MM.1S (cell line): ENCODE data around the gene THOC1.

ENCODE experiments used
- DNase-seq: peaks from one replicate; pipeline ENCODE4 v3.0.0-alpha.2; 2015
- H2AFZ ChIP-seq: fragments of 300-600 bp; sonication (generic); 2 replicates; pipeline ENCODE4 v1.6.0; 2016; ENCODE audit warnings: antibody characterized with exemption, low read length
- H3F3A ChIP-seq: fragments of 300-600 bp; sonication (generic); 2 replicates; pipeline ENCODE4 v1.6.1; 2016; ENCODE audit warnings: mild to moderate bottlenecking, antibody characterized with exemption, low read length, moderate library complexity, mixed read lengths; ENCODE audit not compliant: insufficient read depth
- H3K27ac ChIP-seq: fragments of 300-600 bp; sonication (generic); 2 replicates; pipeline ENCODE4 v1.5.1; 2016; ENCODE audit warnings: mild to moderate bottlenecking, low read length
- H3K27me3 ChIP-seq: fragments of 300-600 bp; sonication (generic); replicated peaks from 2 replicates; pipeline ENCODE4 v1.6.0; 2016; ENCODE audit warnings: low read length; ENCODE audit not compliant: insufficient read depth
- H3K36me3 ChIP-seq: fragments of 300-600 bp; sonication (generic); replicated peaks from 2 replicates; pipeline ENCODE4 v1.6.1; 2016; ENCODE audit warnings: mild to moderate bottlenecking, low read length, mixed read lengths; ENCODE audit not compliant: insufficient read depth
- H3K4me1 ChIP-seq: fragments of 300-600 bp; sonication (generic); 2 replicates; pipeline ENCODE4 v1.6.1; 2016; ENCODE audit warnings: low read length, mixed read lengths
- H3K4me2 ChIP-seq: fragments of 300-600 bp; sonication (generic); 2 replicates; pipeline ENCODE4 v1.6.0; 2016; ENCODE audit warnings: low read depth, low read length
- H3K4me3 ChIP-seq: fragments of 300-600 bp; sonication (generic); 2 replicates; pipeline ENCODE4 v1.5.1; 2016; ENCODE audit warnings: low read length, mixed read lengths
- H3K79me2 ChIP-seq: fragments of 300-600 bp; sonication (generic); 2 replicates; pipeline ENCODE4 v1.6.1; 2016; ENCODE audit warnings: mixed run types, low read length, mixed read lengths
- H3K9ac ChIP-seq: fragments of 300-600 bp; sonication (generic); 2 replicates; pipeline ENCODE4 v1.6.1; 2016; ENCODE audit warnings: low read length, mixed read lengths
- H3K9me2 ChIP-seq: fragments of 300-600 bp; sonication (generic); replicated peaks from 2 replicates; pipeline ENCODE4 v1.6.1; 2016; ENCODE audit warnings: mild to moderate bottlenecking, low read length, mixed read lengths; ENCODE audit not compliant: insufficient read depth
- H3K9me3 ChIP-seq: fragments of 300-600 bp; sonication (generic); replicated peaks from 2 replicates; pipeline ENCODE4 v1.6.1; 2016; ENCODE audit warnings: mild to moderate bottlenecking, low read length, mixed read lengths; ENCODE audit not compliant: insufficient read depth
- H4K20me1 ChIP-seq: fragments of 300-600 bp; sonication (generic); 2 replicates; pipeline ENCODE4 v1.6.1; 2016; ENCODE audit warnings: mild to moderate bottlenecking, low read length, moderate library complexity, mixed read lengths; ENCODE audit not compliant: insufficient read depth
- EZH2 ChIP-seq: fragments of 300-600 bp; sonication (generic); optimal IDR thresholded peaks from 2 replicates; pipeline ENCODE3; 2017; ENCODE audit warnings: low read depth, mild to moderate bottlenecking, antibody characterized with exemption, low read length, mixed read lengths
- EZH2phosphoT487 ChIP-seq: fragments of 300-600 bp; sonication (generic); IDR thresholded peaks from 2 replicates; pipeline ENCODE4 v1.6.1; 2018; ENCODE audit warnings: antibody characterized with exemption, low read length
- TF ChIP-seq, protein P1 (sequence below): fragments of 300-600 bp; sonication (generic); IDR thresholded peaks from 2 replicates; pipeline ENCODE4 v1.5.1; 2016; ENCODE audit warnings: antibody characterized with exemption, low read length, mixed read lengths

Gene THOC1

DNA sequence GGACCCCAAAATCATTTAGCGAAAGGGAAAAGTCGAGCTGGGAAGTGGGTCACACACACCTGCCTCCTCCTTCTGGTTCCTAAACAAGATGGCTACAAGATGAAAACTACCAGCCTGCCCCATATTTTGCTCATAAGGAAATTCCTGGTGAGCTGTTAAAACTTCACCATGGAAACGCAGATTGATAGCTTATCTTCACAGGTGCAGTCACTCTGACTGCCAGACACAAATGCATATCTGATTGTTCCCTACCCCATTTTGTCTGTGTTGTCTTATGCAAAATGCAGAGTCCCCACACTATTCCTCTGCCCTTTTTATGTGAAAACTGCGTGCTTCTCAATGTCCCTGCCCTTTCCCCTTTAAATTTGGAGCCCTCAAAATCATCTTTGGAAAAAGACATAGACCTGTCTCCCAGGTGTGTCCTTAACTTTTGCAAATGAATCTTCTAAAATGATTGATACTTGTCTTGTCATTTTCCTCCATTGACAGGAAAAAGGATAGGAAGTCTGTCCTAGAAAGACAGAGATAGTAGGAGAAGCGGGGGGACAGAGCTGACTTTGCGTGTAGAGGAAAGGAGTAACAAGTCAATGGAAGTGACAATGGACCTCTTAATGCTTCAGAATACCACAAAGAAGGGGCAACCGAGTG, 38.9 kb upstream of the THOC1 start:
- H3K79me2 ChIP-seq = no peaks in the 10 kb centered on the region
- H3K9me3 ChIP-seq = no peaks in the 10 kb centered on the region
- no peaks in the 10 kb centered on the region for H4K20me1 ChIP-seq
- no peaks in the 10 kb centered on the region for H3K9me2 ChIP-seq
- DNase-seq = no peak
- no peaks in the 10 kb centered on the region for H3F3A ChIP-seq
- H3K4me3 ChIP-seq = no peak overlapping the region
- TF ChIP-seq EZH2 (no peak), EZH2phosphoT487 (no peak)
- TF ChIP-seq, protein P1, sequence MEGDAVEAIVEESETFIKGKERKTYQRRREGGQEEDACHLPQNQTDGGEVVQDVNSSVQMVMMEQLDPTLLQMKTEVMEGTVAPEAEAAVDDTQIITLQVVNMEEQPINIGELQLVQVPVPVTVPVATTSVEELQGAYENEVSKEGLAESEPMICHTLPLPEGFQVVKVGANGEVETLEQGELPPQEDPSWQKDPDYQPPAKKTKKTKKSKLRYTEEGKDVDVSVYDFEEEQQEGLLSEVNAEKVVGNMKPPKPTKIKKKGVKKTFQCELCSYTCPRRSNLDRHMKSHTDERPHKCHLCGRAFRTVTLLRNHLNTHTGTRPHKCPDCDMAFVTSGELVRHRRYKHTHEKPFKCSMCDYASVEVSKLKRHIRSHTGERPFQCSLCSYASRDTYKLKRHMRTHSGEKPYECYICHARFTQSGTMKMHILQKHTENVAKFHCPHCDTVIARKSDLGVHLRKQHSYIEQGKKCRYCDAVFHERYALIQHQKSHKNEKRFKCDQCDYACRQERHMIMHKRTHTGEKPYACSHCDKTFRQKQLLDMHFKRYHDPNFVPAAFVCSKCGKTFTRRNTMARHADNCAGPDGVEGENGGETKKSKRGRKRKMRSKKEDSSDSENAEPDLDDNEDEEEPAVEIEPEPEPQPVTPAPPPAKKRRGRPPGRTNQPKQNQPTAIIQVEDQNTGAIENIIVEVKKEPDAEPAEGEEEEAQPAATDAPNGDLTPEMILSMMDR = no peak
- H3K36me3 ChIP-seq = no peaks in the 10 kb centered on the region
- no peak overlapping the region for H3K4me2 ChIP-seq
- H3K27me3 ChIP-seq = no peaks in the 10 kb centered on the region
- H2AFZ ChIP-seq = no peak overlapping the region
- H3K4me1 ChIP-seq = no peaks in the 10 kb centered on the region
- no peak overlapping the region for H3K9ac ChIP-seq
- H3K27ac ChIP-seq = no peak overlapping the region

DNA sequence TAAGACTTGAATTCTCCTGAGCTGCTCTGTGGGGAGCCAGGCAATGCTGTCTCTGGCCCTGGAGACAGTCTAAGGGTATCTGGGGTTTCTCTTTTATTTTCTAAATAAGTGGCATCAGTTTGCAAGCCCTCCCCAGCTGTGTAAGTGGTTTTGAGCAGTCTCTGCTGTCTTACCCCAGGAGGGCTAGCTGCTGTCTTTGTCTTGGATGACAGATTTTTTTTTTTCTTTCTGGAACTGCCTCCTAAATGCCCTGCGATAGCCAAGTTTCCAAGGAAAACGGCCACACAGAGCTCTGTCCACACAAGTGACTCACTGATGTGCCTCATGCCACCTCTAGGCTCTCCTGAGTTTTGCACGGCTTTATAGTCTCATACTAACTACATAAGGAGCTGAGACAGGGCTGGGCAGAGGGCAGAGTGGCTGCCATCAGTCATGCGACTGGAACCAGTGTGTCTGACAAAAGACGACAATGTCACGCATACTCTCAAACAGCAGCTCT, 37.2 kb upstream of the THOC1 start:
- no peak for DNase-seq
- H3K9me3 ChIP-seq = no peaks in the 10 kb centered on the region
- H3K36me3 ChIP-seq = no peaks in the 10 kb centered on the region
- no peak overlapping the region for H3K4me2 ChIP-seq
- H3K4me1 ChIP-seq = no peaks in the 10 kb centered on the region
- TF ChIP-seq EZH2 (no peak), EZH2phosphoT487 (no peak)
- H4K20me1 ChIP-seq = no peaks in the 10 kb centered on the region
- H2AFZ ChIP-seq = no peak overlapping the region
- H3K27ac ChIP-seq = no peak overlapping the region
- H3K4me3 ChIP-seq = no peak overlapping the region
- H3F3A ChIP-seq = no peaks in the 10 kb centered on the region
- H3K9ac ChIP-seq = no peak overlapping the region
- H3K27me3 ChIP-seq = no peaks in the 10 kb centered on the region
- no peaks in the 10 kb centered on the region for H3K79me2 ChIP-seq
- no peaks in the 10 kb centered on the region for H3K9me2 ChIP-seq

DNA sequence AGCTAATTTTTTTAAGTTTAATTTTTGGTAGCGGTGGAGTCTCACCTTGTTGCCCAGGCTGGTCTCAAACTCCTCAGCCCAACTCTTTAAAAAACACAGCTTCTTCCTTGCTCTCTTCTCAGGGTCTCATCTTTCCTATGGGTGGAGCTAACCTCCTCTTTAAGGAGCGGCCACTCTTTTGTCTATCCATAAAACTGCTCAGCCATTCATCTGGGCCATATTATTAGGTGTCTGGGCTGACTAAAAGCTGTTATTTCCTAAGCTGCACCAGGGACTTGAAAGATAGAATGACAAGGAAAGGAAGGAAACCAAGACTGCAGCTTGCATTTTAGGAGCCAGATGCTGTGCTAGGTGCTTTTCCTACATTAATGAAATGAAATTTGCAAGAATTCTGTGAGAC, 35.8 kb upstream of the THOC1 start:
- Histone ChIP-seq H3F3A (no peaks in the 10 kb centered on the region), H3K27me3 (no peaks in the 10 kb centered on the region), H3K4me1 (no peaks in the 10 kb centered on the region), H4K20me1 (no peaks in the 10 kb centered on the region), H3K4me3 (no peak overlapping the region), H2AFZ (no peak overlapping the region), H3K4me2 (no peak overlapping the region), H3K9me3 (no peaks in the 10 kb centered on the region), H3K36me3 (no peaks in the 10 kb centered on the region), H3K79me2 (no peaks in the 10 kb centered on the region), H3K9ac (no peak overlapping the region), H3K9me2 (no peaks in the 10 kb centered on the region), H3K27ac (no peak overlapping the region)
- no peak for DNase-seq
- no peak for TF ChIP-seq EZH2
- TF ChIP-seq, protein P1 = no peak
- TF ChIP-seq EZH2phosphoT487 = no peak

DNA sequence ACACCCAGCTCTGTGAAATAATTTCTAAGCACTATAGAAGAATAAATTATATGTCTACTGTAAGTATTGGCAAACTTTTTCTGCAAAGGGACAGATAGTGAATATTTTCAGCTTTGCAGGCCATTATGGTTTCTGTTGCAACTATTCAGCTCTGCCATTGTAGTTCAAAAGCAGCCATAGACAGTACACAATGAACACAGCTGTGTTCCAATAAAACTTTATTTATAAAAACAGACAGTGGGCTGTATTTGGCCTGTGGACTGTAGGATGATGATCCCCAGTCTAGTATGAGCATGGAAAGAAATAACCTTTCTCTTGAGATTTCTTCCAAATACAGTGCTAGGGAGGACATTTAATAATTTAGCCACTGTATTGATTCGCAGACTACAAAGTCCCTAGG, 35.2 kb upstream of the THOC1 start:
- Histone ChIP-seq H3K36me3 (no peaks in the 10 kb centered on the region), H3F3A (no peaks in the 10 kb centered on the region), H3K27ac (no peak overlapping the region), H3K9ac (no peak overlapping the region), H4K20me1 (no peaks in the 10 kb centered on the region), H3K9me3 (no peaks in the 10 kb centered on the region), H3K4me2 (no peak overlapping the region), H3K27me3 (no peaks in the 10 kb centered on the region), H3K9me2 (no peaks in the 10 kb centered on the region), H3K4me3 (no peak overlapping the region), H2AFZ (no peak overlapping the region), H3K4me1 (no peaks in the 10 kb centered on the region), H3K79me2 (no peaks in the 10 kb centered on the region)
- DNase-seq = no peak
- TF ChIP-seq EZH2 (no peak), EZH2phosphoT487 (no peak)
- TF ChIP-seq, protein P1 = no peak
